ENCODE data around the gene IRAK2. TPM values are rescaled to one million over a fixed set of nuclear protein-coding genes. Genes with fewer than 3 reads are reported as not detected.

IRAK2 gene
- total RNA-seq, 1 experiment from 2014 or later = 0.61 TPM

DNA sequence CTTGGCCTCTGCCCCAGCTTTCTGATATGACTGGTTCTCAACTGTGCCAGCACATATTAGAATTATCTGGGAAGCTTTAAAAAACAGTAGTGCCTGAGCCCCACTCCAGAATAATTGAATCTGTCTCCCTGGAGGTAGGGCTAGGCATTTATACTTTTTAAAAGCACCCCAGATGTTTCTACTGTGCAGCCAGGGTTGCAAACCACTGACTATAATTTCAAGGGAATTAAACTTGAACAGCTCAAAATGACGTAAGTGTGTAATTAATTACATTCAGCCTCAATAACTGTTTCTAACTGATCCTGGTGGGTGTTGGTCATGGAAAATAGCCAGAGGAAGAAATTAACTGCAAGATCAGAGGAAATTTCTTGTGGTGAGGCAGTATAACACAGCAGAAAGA, 4.4 kb upstream of the IRAK2 start:
- H3K9ac ChIP-seq (ENCODE audit: extremely low read depth, insufficient read length, low read length) = no peak overlapping the region
- H3K4me1 ChIP-seq (ENCODE audit: insufficient read depth, low read length) = no peaks in the 10 kb centered on the region
- no peak overlapping the region for H4K5ac ChIP-seq (ENCODE audit: insufficient read length, low read depth, low read length)
- no peak overlapping the region for H2BK20ac ChIP-seq (ENCODE audit: low read depth, low read length, poor library complexity, severe bottlenecking)
- H3K9me3 ChIP-seq (ENCODE audit: control insufficient read depth, low read depth, low read length) = no peaks in the 10 kb centered on the region
- no peak overlapping the region for H2BK120ac ChIP-seq (ENCODE audit: low read depth, low read length, poor library complexity, severe bottlenecking)
- Mint-ChIP-seq H3K4me1 (peaks cover 4 to 5% of the 10 kb centered on the region in 2 experiments; a peak in 2 of 4 replicates), H3K9me3 (no peaks in the 10 kb centered on the region), H3K4me3 (no peak overlapping the region), H3K27ac (no peak overlapping the region), H3K36me3 (ENCODE audit: insufficient read depth in 1 of 3, low read depth in 3 of 3) (no peaks in the 10 kb centered on the region), H3K27me3 (ENCODE audit: low read depth) (no peaks in the 10 kb centered on the region; the same call in none of the 2 replicates)
- H3K4me2 ChIP-seq (ENCODE audit: insufficient read depth, insufficient read length, low read length) = no peak overlapping the region
- H3K79me2 ChIP-seq (ENCODE audit: insufficient read depth, low read length) = no peaks in the 10 kb centered on the region
- no peak overlapping the region for H3T11ph ChIP-seq (ENCODE audit: low read length)
- H4K20me1 ChIP-seq (ENCODE audit: control insufficient read depth, insufficient read depth, insufficient read length) = no peaks in the 10 kb centered on the region
- H3K79me1 ChIP-seq (ENCODE audit: insufficient read depth, low read depth, low read length, poor library complexity, severe bottlenecking) = no peaks in the 10 kb centered on the region
- H3K23ac ChIP-seq (ENCODE audit: insufficient read length, low read depth, low read length) = no peak overlapping the region
- no peak overlapping the region for H2AFZ ChIP-seq (ENCODE audit: low read length)
- H3K27ac ChIP-seq (ENCODE audit: insufficient read length, low read depth, low read length) = no peak overlapping the region
- peaks cover 5% of the 10 kb centered on the region for H3K23me2 ChIP-seq (ENCODE audit: insufficient read length, low read depth, low read length, poor library complexity, severe bottlenecking)
- H2BK15ac ChIP-seq (ENCODE audit: low read depth, low read length) = no peak overlapping the region
- no peak overlapping the region for H4K91ac ChIP-seq (ENCODE audit: insufficient read length, low read depth, low read length)
- TF ChIP-seq, protein P1, sequence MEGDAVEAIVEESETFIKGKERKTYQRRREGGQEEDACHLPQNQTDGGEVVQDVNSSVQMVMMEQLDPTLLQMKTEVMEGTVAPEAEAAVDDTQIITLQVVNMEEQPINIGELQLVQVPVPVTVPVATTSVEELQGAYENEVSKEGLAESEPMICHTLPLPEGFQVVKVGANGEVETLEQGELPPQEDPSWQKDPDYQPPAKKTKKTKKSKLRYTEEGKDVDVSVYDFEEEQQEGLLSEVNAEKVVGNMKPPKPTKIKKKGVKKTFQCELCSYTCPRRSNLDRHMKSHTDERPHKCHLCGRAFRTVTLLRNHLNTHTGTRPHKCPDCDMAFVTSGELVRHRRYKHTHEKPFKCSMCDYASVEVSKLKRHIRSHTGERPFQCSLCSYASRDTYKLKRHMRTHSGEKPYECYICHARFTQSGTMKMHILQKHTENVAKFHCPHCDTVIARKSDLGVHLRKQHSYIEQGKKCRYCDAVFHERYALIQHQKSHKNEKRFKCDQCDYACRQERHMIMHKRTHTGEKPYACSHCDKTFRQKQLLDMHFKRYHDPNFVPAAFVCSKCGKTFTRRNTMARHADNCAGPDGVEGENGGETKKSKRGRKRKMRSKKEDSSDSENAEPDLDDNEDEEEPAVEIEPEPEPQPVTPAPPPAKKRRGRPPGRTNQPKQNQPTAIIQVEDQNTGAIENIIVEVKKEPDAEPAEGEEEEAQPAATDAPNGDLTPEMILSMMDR (conservative IDR thresholded peaks at IDR 0.05) = no peak
- H3K14ac ChIP-seq (ENCODE audit: insufficient read depth, low read length) = no peak overlapping the region
- H4K8ac ChIP-seq (replicated peaks; ENCODE audit: insufficient read length, low read depth, low read length) = no peak overlapping the region
- no peak for DNase-seq
- no peak overlapping the region for H2BK5ac ChIP-seq (ENCODE audit: insufficient read length, low read length)
- no CpG with 5 or more reads among the region's 1 CpG for WGBS (ENCODE audit: extremely low coverage, insufficient read length, low lambda C conversion rate)
- no peak overlapping the region for H3K4ac ChIP-seq (ENCODE audit: low read depth, low read length)
- H2BK12ac ChIP-seq (ENCODE audit: insufficient read length, low read depth, low read length) = no peak overlapping the region
- no peak overlapping the region for H3K56ac ChIP-seq (ENCODE audit: insufficient read length, low read depth, low read length)
- H3K18ac ChIP-seq (ENCODE audit: insufficient read length, low read depth, low read length) = no peak overlapping the region
- no peaks in the 10 kb centered on the region for H3K27me3 ChIP-seq (ENCODE audit: insufficient read depth, low read length)
- H2AK5ac ChIP-seq (ENCODE audit: insufficient read length, low read length) = no peak overlapping the region

All from H9 (cell line).